ENCODE measurements around the gene ADCK2. TPM values are rescaled to one million over a fixed set of nuclear protein-coding genes. Genes with fewer than 3 reads are reported as not detected.

Gene ADCK2
- total RNA-seq, 4 donors from 2014 or later: 17.6 to 34.1 (median 21.6) TPM

- no peak for DNase-seq
- Histone ChIP-seq H3K27ac (no peak overlapping the region), H3K36me3 (peaks cover 16 to 99% (median 24%) of the 10 kb centered on the region in 3 donors), H3K4me1 (no peaks in the 10 kb centered on the region), H3K9me3 (no peaks in the 10 kb centered on the region), H3K27me3 (no peaks in the 10 kb centered on the region), H3K4me3 (no peak overlapping the region)
- WGBS, 2 donors: 100% methylated on average over 2 of the region's 3 CpGs; no CpG with 5 or more reads in 1 of the 2 donors
- TF ChIP-seq POLR2A (IDR thresholded peaks at IDR 0.05): no peak
- no peak for TF ChIP-seq CTCF (IDR thresholded peaks at IDR 0.05)
- intact Hi-C loops (cut with DNase I): no loop called here
Measured at GRCh38 chr7:140683657-140684056, 10.9 kb downstream of the ADCK2 start.

- Histone ChIP-seq H3K36me3 (peaks cover 16 to 99% (median 24%) of the 10 kb centered on the region in 3 donors), H3K9me3 (no peaks in the 10 kb centered on the region), H3K4me1 (no peaks in the 10 kb centered on the region), H3K27me3 (no peaks in the 10 kb centered on the region), H3K4me3 (no peak overlapping the region), H3K27ac (no peak overlapping the region)
- WGBS, 2 donors: 87 to 96% methylated on average over 15 to 20 of the region's 20 CpGs
- intact Hi-C loops (cut with DNase I): no loop called here
- no peak for TF ChIP-seq POLR2A (IDR thresholded peaks at IDR 0.05)
- no peak for TF ChIP-seq CTCF (IDR thresholded peaks at IDR 0.05)
- DNase-seq: no peak
Measured at GRCh38 chr7:140684066-140684950, 11.6 kb downstream of the ADCK2 start.

- Histone ChIP-seq H3K27ac (no peak overlapping the region), H3K4me3 (no peak overlapping the region), H3K36me3 (peaks cover 18 to 99% (median 21%) of the 10 kb centered on the region in 3 donors), H3K4me1 (no peaks in the 10 kb centered on the region), H3K9me3 (no peaks in the 10 kb centered on the region), H3K27me3 (no peaks in the 10 kb centered on the region)
- 77 to 88% methylated on average over 7 to 9 of the region's 10 CpGs for WGBS, 2 donors
- intact Hi-C loops (cut with DNase I): no loop called here
- no peak for DNase-seq
- no peak for TF ChIP-seq POLR2A (IDR thresholded peaks at IDR 0.05)
- no peak for TF ChIP-seq CTCF (IDR thresholded peaks at IDR 0.05)
Measured at GRCh38 chr7:140685407-140686087, 12.8 kb downstream of the ADCK2 start.

- whole genome bisulfite sequencing, 2 donors: 96 to 100% methylated on average over 1 to 6 of the region's 11 CpGs
- Histone ChIP-seq H3K4me3 (no peak overlapping the region), H3K27me3 (no peaks in the 10 kb centered on the region), H3K36me3 (peaks cover 12 to 99% (median 12%) of the 10 kb centered on the region in 3 donors), H3K9me3 (no peaks in the 10 kb centered on the region), H3K4me1 (no peaks in the 10 kb centered on the region), H3K27ac (no peak overlapping the region)
- TF ChIP-seq POLR2A (IDR thresholded peaks at IDR 0.05) (no peak), CTCF (IDR thresholded peaks at IDR 0.05) (no peak)
- DNase-seq: no peak
- intact Hi-C loops (cut with DNase I): no loop called here
Measured at GRCh38 chr7:140686921-140687320, 14.2 kb downstream of the ADCK2 start.

GRCh38 chr7:140688341-140688740, 15.6 kb downstream of the ADCK2 start:
- Histone ChIP-seq H3K4me1 (no peaks in the 10 kb centered on the region), H3K4me3 (no peak overlapping the region), H3K27ac (no peak overlapping the region), H3K36me3 (peaks cover 7 to 99% (median 9%) of the 10 kb centered on the region in 3 donors), H3K9me3 (no peaks in the 10 kb centered on the region), H3K27me3 (no peaks in the 10 kb centered on the region)
- TF ChIP-seq POLR2A (IDR thresholded peaks at IDR 0.05) (no peak), CTCF (IDR thresholded peaks at IDR 0.05) (no peak)
- intact Hi-C loops (cut with DNase I): no loop called here
- DNase-seq: no peak
- 84 to 100% methylated on average over 1 to 6 of the region's 6 CpGs for WGBS, 2 donors

All from esophagus squamous epithelium (tissue), 5 donors.